CD4-positive, alpha-beta T cell treated with Interleukin-17A for 1 hour (primary cell): ENCODE results near the gene GRID2IP.

Experiments
- DNase-seq: peaks from one replicate; pipeline ENCODE4 v3.0.0-alpha.2; 2020

The GRID2IP gene

GRCh38 chr7:6559896-6560295, 8.6 kb upstream of the GRID2IP start:
- DNase-seq = no peak

GRCh38 chr7:6558837-6559236, 7.6 kb upstream of the GRID2IP start:
- DNase-seq = peak; percentile 23

- no peak for DNase-seq
Measured at GRCh38 chr7:6556196-6556595, 4.9 kb upstream of the GRID2IP start.

GRCh38 chr7:6554848-6555247, 3.6 kb upstream of the GRID2IP start:
- no peak for DNase-seq

GRCh38 chr7:6553448-6554044, 2.3 kb upstream of the GRID2IP start:
- DNase-seq = no peak

- DNase-seq = no peak
Measured at GRCh38 chr7:6547400-6547799, 3.9 kb downstream of the GRID2IP start.

GRCh38 chr7:6546498-6547251, 4.6 kb downstream of the GRID2IP start:
- DNase-seq = no peak

- DNase-seq = peak; percentile 10
Measured at GRCh38 chr7:6545398-6546126, 5.7 kb downstream of the GRID2IP start.

GRCh38 chr7:6542368-6542767, 8.9 kb downstream of the GRID2IP start:
- DNase-seq = no peak

GRCh38 chr7:6536262-6537260, 14.7 kb downstream of the GRID2IP start:
- no peak for DNase-seq

GRCh38 chr7:6533893-6534495, 17.3 kb downstream of the GRID2IP start:
- no peak for DNase-seq

- DNase-seq = no peak
Measured at GRCh38 chr7:6532516-6532915, 18.7 kb downstream of the GRID2IP start.

GRCh38 chr7:6531492-6532279, 19.6 kb downstream of the GRID2IP start:
- no peak for DNase-seq

GRCh38 chr7:6530626-6531491, 20.4 kb downstream of the GRID2IP start:
- peak; percentile 67 for DNase-seq

GRCh38 chr7:6529643-6530042, 21.6 kb downstream of the GRID2IP start:
- DNase-seq = no peak

GRCh38 chr7:6528401-6529130, 22.7 kb downstream of the GRID2IP start:
- no peak for DNase-seq

GRCh38 chr7:6526997-6527378, 24.3 kb downstream of the GRID2IP start:
- no peak for DNase-seq

GRCh38 chr7:6520163-6520981, 30.9 kb downstream of the GRID2IP start:
- DNase-seq = no peak
